K562 (cell line): ENCODE data around the gene ISG20L2. TPM values are rescaled to one million over a fixed set of nuclear protein-coding genes. Genes with fewer than 3 reads are reported as not detected.
A peak's percentile ranks its signal among the peaks of the same experiment; 100 is the strongest.

Experiments used
- ATAC-seq: fragments of 200-7000 bp; cut with Tn5 transposase; 3 replicates; pipeline ENCODE4 v1.9.1; 2020; ENCODE audit warnings: moderate library complexity
- BruUV-seq: library from RNA; stranded (reverse); fragments of 400-500 nt; replicated peaks from 2 replicates; lab custom pipeline; 2021; lab: Mats Ljungman, UMichigan
- CTCF ChIA-PET: fragments of 300-600 bp; formaldehyde crosslinking; extraction: SDS; loops from one replicate; lab custom pipeline; 2021; ENCODE audit warnings: low intra/inter-chr PET ratio; lab: Yijun Ruan, JAX
- POLR2A ChIA-PET: fragments of 300-600, 350-650 bp; sonication (Branson Sonifier 250); formaldehyde crosslinking; extraction: SDS; loops from one replicate; lab custom pipeline; 2021; ENCODE audit warnings: antibody characterized with exemption, inconsistent platforms; lab: Yijun Ruan, JAX
- DNase-seq, 4 experiments: peaks; one replicate each; pipeline versions ENCODE4 v3.0.0 to v3.0.0-alpha.2; 2011 to 2018; ENCODE audit warnings: low spot score in 3 of 4, mixed read lengths in 3 of 4; ENCODE audit errors: extremely low read depth in 1 of 4
- FAIRE-seq: peaks from 2 replicates; lab custom pipeline; 2011; peaks lifted over from hg19 to GRCh38; lab: Jason Lieb, UNC
- H2AFZ ChIP-seq: 2 replicates; pipeline ENCODE4 v1.6.0; 2011; ENCODE audit warnings: low read depth, low read length, control low read depth, inconsistent platforms
- H3K27ac ChIP-seq: fragments of 200-600 bp; 3 replicates; pipeline ENCODE4 v1.8.0; 2011; ENCODE audit warnings: low read depth, mild to moderate bottlenecking, control low read depth, inconsistent platforms, low read length, moderate library complexity, mixed read lengths; ENCODE audit errors: extremely low read depth
- H3K27me3 ChIP-seq, 2 experiments: fragments of 300-600 bp in 1 of 2; 2 replicates in 1 of 2; 3 replicates in 1 of 2; pipeline versions ENCODE4 v1.6.0 to v1.8.0; 2011; ENCODE audit warnings: inconsistent platforms in 2 of 2, low read length in 2 of 2, mild to moderate bottlenecking in 1 of 2, mixed read lengths in 1 of 2, moderate library complexity in 1 of 2; ENCODE audit not compliant: control insufficient read depth in 2 of 2, insufficient read depth in 2 of 2
- H3K36me3 ChIP-seq: fragments of 300-600 bp; 3 replicates; pipeline ENCODE4 v1.8.0; 2011; ENCODE audit warnings: mild to moderate bottlenecking, low read length, inconsistent platforms; ENCODE audit not compliant: control insufficient read depth, insufficient read depth
- H3K4me1 ChIP-seq, 2 experiments: fragments of 200-600 bp in 1 of 2; replicated peaks in 1 of 2; 2 replicates in 1 of 2; 3 replicates in 1 of 2; pipeline versions ENCODE4 v1.5.1 to v1.8.0; 2011; ENCODE audit warnings: inconsistent platforms in 2 of 2, low read length in 2 of 2, mild to moderate bottlenecking in 1 of 2, mixed read lengths in 1 of 2, moderate library complexity in 1 of 2; ENCODE audit not compliant: control insufficient read depth in 2 of 2, insufficient read depth in 2 of 2
- H3K4me2 ChIP-seq: 2 replicates; pipeline ENCODE4 v1.6.1; 2011; ENCODE audit warnings: low read length, control low read depth, inconsistent platforms, mixed read lengths; ENCODE audit not compliant: insufficient read depth
- H3K4me3 ChIP-seq: fragments of 200-600 bp; sonication (generic), shearing (Covaris generic); 2 replicates; pipeline ENCODE4 v1.5.1; 2016; ENCODE audit warnings: control low read depth, inconsistent platforms
- H3K79me2 ChIP-seq: fragments of 200-600 bp; 3 replicates; pipeline ENCODE4 v1.8.0; 2011; ENCODE audit warnings: low read length, inconsistent platforms; ENCODE audit not compliant: control insufficient read depth, insufficient read depth
- H3K9ac ChIP-seq, 2 experiments: 2 replicates each; pipeline versions ENCODE4 v1.6.0 to v1.6.1; 2011; ENCODE audit warnings: low read depth in 2 of 2, low read length in 2 of 2, control low read depth in 1 of 2, inconsistent platforms in 1 of 2, mild to moderate bottlenecking in 1 of 2, mixed read lengths in 1 of 2; ENCODE audit not compliant: insufficient read depth in 1 of 2
- H3K9me1 ChIP-seq: one replicate; pipeline ENCODE4 v1.6.0; 2011; ENCODE audit warnings: inconsistent platforms, mild to moderate bottlenecking, low read length, moderate library complexity; ENCODE audit not compliant: control insufficient read depth, insufficient read depth
- H3K9me3 ChIP-seq: replicated peaks from 2 replicates; pipeline ENCODE4 v1.5.1; 2011; ENCODE audit warnings: low read depth, low read length, inconsistent platforms; ENCODE audit not compliant: control insufficient read depth, insufficient read depth
- H4K20me1 ChIP-seq: replicated peaks from 2 replicates; pipeline ENCODE4 v1.6.1; 2011; ENCODE audit warnings: low read length, inconsistent platforms, mixed read lengths; ENCODE audit not compliant: control insufficient read depth, insufficient read depth
- CXXC5 ChIP-seq: fragments of 250-450 bp; sonication (Bioruptor Pico); IDR thresholded peaks from 2 replicates; pipeline ENCODE4 v1.8.0; 2022; ENCODE audit warnings: inconsistent platforms, mild to moderate bottlenecking, moderate library complexity
- GATAD2B ChIP-seq: fragments of 450-650 bp; IDR thresholded peaks from 2 replicates; pipeline ENCODE4 v1.6.1; 2017; ENCODE audit warnings: mild to moderate bottlenecking, borderline replicate concordance
- HNRNPLL ChIP-seq: fragments of 200-400 bp; formaldehyde crosslinking; IDR thresholded peaks from 2 replicates; pipeline ENCODE4 v1.6.1; 2017; ENCODE audit warnings: low read length, low read depth, mild to moderate bottlenecking; ENCODE audit not compliant: poor library complexity, severe bottlenecking
- KDM4B ChIP-seq, 2 experiments: fragments of 450-650 bp in 1 of 2; sonication (generic) in 1 of 2; IDR thresholded peaks; 2 replicates each; pipeline ENCODE4 v1.6.1; 2016 to 2017; ENCODE audit warnings: borderline replicate concordance in 2 of 2, antibody characterized with exemption in 1 of 2, low read depth in 1 of 2, mild to moderate bottlenecking in 1 of 2
- NONO ChIP-seq, 2 experiments: fragments of 200-400 bp in 1 of 2; fragments of 450-650 bp in 1 of 2; formaldehyde crosslinking in 1 of 2; IDR thresholded peaks; 2 replicates each; pipeline ENCODE4 v1.6.1; 2017; ENCODE audit warnings: low read depth in 2 of 2, mild to moderate bottlenecking in 2 of 2, moderate library complexity in 2 of 2, low read length in 1 of 2
- PHF8 ChIP-seq: fragments of 200-600 bp; sonication (generic); IDR thresholded peaks from 2 replicates; pipeline ENCODE4 v1.6.1; 2012; ENCODE audit warnings: mixed run types, mild to moderate bottlenecking, inconsistent platforms, low read length, moderate library complexity, borderline replicate concordance
- POLR2A ChIP-seq: fragments of 450-650 bp; conservative IDR thresholded peaks from 2 replicates; pipeline ENCODE4 v1.6.1; 2016
- POLR2H ChIP-seq: IDR thresholded peaks from 2 replicates; pipeline ENCODE4 v1.6.1; 2016; ENCODE audit warnings: missing genetic modification characterization, low read depth, mild to moderate bottlenecking, control low read depth, missing compliant biosample characterization, moderate library complexity
- ZBTB1 ChIP-seq: sonication (generic); formaldehyde crosslinking; IDR thresholded peaks from 2 replicates; pipeline ENCODE4 v1.8.1; 2023; ENCODE audit warnings: missing genetic modification reagents, low read depth, mild to moderate bottlenecking, borderline replicate concordance
- ZNF143 ChIP-seq: sonication (generic); formaldehyde crosslinking; IDR thresholded peaks from 2 replicates; pipeline ENCODE4 v1.9.0; 2022; ENCODE audit warnings: mild to moderate bottlenecking, missing genetic modification reagents
- ZNF766 ChIP-seq: fragments of 200-800 bp; sonication (Bioruptor generic); conservative IDR thresholded peaks from 2 replicates; pipeline ENCODE4 v1.6.1; 2016; ENCODE audit warnings: missing genetic modification characterization, missing compliant biosample characterization
- WGBS: fragments of 100-300 bp; shearing (Covaris generic); methylation state at CpG from one replicate; pipeline ENCODE4 v1.1.6; 2016; ENCODE audit warnings: low coverage, mixed read lengths; ENCODE audit not compliant: insufficient coverage; ENCODE audit errors: missing lambda C conversion rate; 5-methylcytosine and 5-hydroxymethylcytosine counted together
- in situ Hi-C: fragments of 300-500 bp; cut with MboI; formaldehyde crosslinking; loops from 4 replicates; pipeline ENCODE4 v1.15.0; 2018; ENCODE audit warnings: inconsistent platforms, mixed read lengths
- intact Hi-C: fragments of 100-400 bp; cut with micrococcal nuclease; formaldehyde crosslinking; loops from 2 replicates; pipeline ENCODE4 v1.14.2; 2022
- polyA plus RNA-seq, 8 experiments: library from polyadenylated mRNA; depleted of rRNA in 4 of 8; stranded (reverse) in 5 of 8; unstranded in 3 of 8; fragments of >200 nt; fragmentation: Nextera tagmentation in 2 of 8; fragmentation: Illumina TruSeq in 1 of 8; extraction: Ambion mirVana in 2 of 8; extraction: Trizol in 1 of 8; gene quantifications; 2 replicates each; pipeline versions ENCODE4 v1.2.1 to v1.2.3, GENCODE V29; 2011 to 2014; ENCODE audit warnings: inconsistent platforms in 1 of 8, missing spikeins in 1 of 8
- total RNA-seq, 7 experiments: library from RNA; depleted of rRNA in 6 of 7; stranded (reverse); fragments of >200 nt in 6 of 7; fragmentation: Illumina TruSeq in 2 of 7; extraction: Trizol in 2 of 7; gene quantifications; 2 replicates each; pipeline versions ENCODE4 v1.2.1 to v1.2.3, GENCODE V29; 2011 to 2021; ENCODE audit warnings: low replicate concordance in 1 of 7
- TF ChIP-seq, protein P1 (sequence below): fragments of 200-800 bp; sonication (Bioruptor generic); IDR thresholded peaks from 2 replicates; pipeline ENCODE4 v1.6.1; 2016; ENCODE audit warnings: missing genetic modification characterization, missing compliant biosample characterization
- TF ChIP-seq, protein P2 (sequence below), 2 experiments: IDR thresholded peaks; 2 replicates each; pipeline ENCODE4 v1.6.1; 2012; ENCODE audit warnings: improper control_type of control experiment in 2 of 2, low read depth in 2 of 2, low read length in 2 of 2, borderline replicate concordance in 1 of 2

The ISG20L2 gene
- total and polyA plus RNA-seq, 9 of the 15 experiments (the other 6 are each of a cell fraction or from before 2014, with no cell fraction given), result 21.3 to 130 (median 50.3) TPM

- ATAC-seq (no peak), DNase-seq (no peak), FAIRE-seq (no peak)
- H2AFZ ChIP-seq, result peak within 1 kb of the TSS; percentile 72
- no peaks in the 10 kb centered on the region for H3K9me3 ChIP-seq
- POLR2A ChIA-PET, result interaction anchor here (0.6 to 3.0 kb wide), 11 partner anchors 10 to 163 kb away, joined by 3 to 30 read pairs (median 5); partner anchors contain the start of genes METTL25B, MRPL24, NTRK1 and PRCC
- H3K9me1 ChIP-seq, result no peaks in the 10 kb centered on the region
- H3K27ac ChIP-seq, result peak within 1 kb of the TSS; percentile 89
- BruUV-seq, result no TSS peak
- peaks cover 29% of the 10 kb centered on the region; the same call in 2 of the 3 replicates for H3K36me3 ChIP-seq
- WGBS, result 0% methylated on average over 25 of the region's 48 CpGs
- H3K27me3 ChIP-seq, result no peaks in the 10 kb centered on the region
- in situ Hi-C loops, result no loop called here
- peaks cover 82% of the 10 kb centered on the region for H3K79me2 ChIP-seq
- H4K20me1 ChIP-seq, result peaks cover 14% of the 10 kb centered on the region
- peaks cover 36 to 37% of the 10 kb centered on the region in 2 experiments for H3K4me1 ChIP-seq
- peak within 1 kb of the TSS; percentile 97 for H3K4me2 ChIP-seq
- CTCF ChIA-PET, result no interaction called here
- H3K4me3 ChIP-seq, result peak within 1 kb of the TSS; percentile 95
- intact Hi-C loops, result loop anchor here (2.0 kb wide), 1 partner anchor 15 kb away; the partner anchor contains the start of gene PRCC
- peak within 1 kb of the TSS; percentile 94 to 99 for H3K9ac ChIP-seq
- TF ChIP-seq ZBTB1 (0 out of 2 replicates have a peak, but pooled peaks have one; percentile 31), CXXC5 (0 out of 2 replicates have a peak, but pooled peaks have one; percentile 61), NONO (IDR thresholded peaks at IDR 0.05; ENCODE audit: low read depth in 2 of 2, low read length in 1 of 2) (0 out of 4 replicates have a peak, but pooled peaks of 1 of the 2 experiments have one; percentile 35), PHF8 (peak; percentile 53; the same call in 1 of the 2 replicates), KDM4B (IDR thresholded peaks at IDR 0.05; ENCODE audit: borderline replicate concordance in 2 of 2, low read depth in 1 of 2) (0 out of 4 replicates have a peak, but pooled peaks of 1 of the 2 experiments have one; percentile 25), POLR2H (tag) (0 out of 2 replicates have a peak, but pooled peaks have one; percentile 20), GATAD2B (peak; percentile 49; the same call in 1 of the 2 replicates), ZNF766 (peak; percentile 43; the same call in 1 of the 2 replicates), POLR2A (no peak), ZNF143 (CRISPR knock-in tag) (no peak), HNRNPLL (peak; percentile 20)
- TF ChIP-seq, protein P1, sequence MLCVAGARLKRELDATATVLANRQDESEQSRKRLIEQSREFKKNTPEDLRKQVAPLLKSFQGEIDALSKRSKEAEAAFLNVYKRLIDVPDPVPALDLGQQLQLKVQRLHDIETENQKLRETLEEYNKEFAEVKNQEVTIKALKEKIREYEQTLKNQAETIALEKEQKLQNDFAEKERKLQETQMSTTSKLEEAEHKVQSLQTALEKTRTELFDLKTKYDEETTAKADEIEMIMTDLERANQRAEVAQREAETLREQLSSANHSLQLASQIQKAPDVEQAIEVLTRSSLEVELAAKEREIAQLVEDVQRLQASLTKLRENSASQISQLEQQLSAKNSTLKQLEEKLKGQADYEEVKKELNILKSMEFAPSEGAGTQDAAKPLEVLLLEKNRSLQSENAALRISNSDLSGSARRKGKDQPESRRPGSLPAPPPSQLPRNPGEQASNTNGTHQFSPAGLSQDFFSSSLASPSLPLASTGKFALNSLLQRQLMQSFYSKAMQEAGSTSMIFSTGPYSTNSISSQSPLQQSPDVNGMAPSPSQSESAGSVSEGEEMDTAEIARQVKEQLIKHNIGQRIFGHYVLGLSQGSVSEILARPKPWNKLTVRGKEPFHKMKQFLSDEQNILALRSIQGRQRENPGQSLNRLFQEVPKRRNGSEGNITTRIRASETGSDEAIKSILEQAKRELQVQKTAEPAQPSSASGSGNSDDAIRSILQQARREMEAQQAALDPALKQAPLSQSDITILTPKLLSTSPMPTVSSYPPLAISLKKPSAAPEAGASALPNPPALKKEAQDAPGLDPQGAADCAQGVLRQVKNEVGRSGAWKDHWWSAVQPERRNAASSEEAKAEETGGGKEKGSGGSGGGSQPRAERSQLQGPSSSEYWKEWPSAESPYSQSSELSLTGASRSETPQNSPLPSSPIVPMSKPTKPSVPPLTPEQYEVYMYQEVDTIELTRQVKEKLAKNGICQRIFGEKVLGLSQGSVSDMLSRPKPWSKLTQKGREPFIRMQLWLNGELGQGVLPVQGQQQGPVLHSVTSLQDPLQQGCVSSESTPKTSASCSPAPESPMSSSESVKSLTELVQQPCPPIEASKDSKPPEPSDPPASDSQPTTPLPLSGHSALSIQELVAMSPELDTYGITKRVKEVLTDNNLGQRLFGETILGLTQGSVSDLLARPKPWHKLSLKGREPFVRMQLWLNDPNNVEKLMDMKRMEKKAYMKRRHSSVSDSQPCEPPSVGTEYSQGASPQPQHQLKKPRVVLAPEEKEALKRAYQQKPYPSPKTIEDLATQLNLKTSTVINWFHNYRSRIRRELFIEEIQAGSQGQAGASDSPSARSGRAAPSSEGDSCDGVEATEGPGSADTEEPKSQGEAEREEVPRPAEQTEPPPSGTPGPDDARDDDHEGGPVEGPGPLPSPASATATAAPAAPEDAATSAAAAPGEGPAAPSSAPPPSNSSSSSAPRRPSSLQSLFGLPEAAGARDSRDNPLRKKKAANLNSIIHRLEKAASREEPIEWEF (CRISPR knock-in tag), result no peak
- TF ChIP-seq, protein P2, sequence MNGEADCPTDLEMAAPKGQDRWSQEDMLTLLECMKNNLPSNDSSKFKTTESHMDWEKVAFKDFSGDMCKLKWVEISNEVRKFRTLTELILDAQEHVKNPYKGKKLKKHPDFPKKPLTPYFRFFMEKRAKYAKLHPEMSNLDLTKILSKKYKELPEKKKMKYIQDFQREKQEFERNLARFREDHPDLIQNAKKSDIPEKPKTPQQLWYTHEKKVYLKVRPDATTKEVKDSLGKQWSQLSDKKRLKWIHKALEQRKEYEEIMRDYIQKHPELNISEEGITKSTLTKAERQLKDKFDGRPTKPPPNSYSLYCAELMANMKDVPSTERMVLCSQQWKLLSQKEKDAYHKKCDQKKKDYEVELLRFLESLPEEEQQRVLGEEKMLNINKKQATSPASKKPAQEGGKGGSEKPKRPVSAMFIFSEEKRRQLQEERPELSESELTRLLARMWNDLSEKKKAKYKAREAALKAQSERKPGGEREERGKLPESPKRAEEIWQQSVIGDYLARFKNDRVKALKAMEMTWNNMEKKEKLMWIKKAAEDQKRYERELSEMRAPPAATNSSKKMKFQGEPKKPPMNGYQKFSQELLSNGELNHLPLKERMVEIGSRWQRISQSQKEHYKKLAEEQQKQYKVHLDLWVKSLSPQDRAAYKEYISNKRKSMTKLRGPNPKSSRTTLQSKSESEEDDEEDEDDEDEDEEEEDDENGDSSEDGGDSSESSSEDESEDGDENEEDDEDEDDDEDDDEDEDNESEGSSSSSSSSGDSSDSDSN (IDR thresholded peaks at IDR 0.05; ENCODE audit: borderline replicate concordance in 1 of 2, low read depth in 2 of 2, low read length in 2 of 2), result peak in 1 of 2 experiments; percentile 35; a peak in 1 of 4 replicates
Measured at GRCh38 chr1:156751451-156751756, 22.8 kb upstream of the ISG20L2 start, which contains the start of gene HDGF. Gene HDGF, minus strand, starts transcription at chr1:156751675. Its CDS starts 246 bp downstream, at chr1:156751429.
